ENCODE data around the gene FBXL16.

The FBXL16 gene

DNA sequence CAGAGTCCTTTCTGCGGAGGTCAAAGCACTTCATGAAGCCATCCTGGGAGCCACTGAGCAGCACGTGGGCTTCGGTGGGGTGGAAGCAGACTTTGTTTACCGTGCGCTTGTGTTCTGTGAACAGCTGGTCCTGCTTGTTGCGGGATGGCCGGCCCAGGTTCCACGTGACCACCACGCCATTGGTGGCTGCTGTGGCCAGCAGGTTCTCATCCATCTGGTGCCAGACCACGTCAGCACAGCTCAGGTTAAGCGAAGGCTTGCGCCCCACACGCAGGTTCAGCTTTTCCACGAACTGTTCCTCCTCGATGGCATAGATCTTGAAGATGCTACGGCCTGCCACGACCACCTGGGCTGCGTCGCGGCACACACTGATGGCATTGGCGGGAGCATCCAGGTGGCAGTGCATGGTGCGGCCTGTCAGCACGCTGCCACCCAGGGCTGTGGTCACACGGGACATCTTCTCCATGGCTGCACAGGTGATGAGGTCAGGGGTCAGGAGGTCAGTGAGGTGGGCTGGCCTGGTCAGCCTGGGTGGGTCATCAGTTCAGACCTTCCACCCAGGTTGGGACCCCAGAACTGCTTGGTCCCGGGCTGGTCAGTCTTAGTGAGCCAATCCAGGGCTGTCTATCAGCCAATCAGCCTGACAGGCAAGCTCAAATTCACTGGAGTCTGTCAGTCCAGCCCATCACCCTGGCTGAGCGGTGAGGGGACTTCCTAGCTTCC, 16.3 kb downstream of the FBXL16 start:
- DNase-seq (ENCODE audit: low spot score): no peak

DNA sequence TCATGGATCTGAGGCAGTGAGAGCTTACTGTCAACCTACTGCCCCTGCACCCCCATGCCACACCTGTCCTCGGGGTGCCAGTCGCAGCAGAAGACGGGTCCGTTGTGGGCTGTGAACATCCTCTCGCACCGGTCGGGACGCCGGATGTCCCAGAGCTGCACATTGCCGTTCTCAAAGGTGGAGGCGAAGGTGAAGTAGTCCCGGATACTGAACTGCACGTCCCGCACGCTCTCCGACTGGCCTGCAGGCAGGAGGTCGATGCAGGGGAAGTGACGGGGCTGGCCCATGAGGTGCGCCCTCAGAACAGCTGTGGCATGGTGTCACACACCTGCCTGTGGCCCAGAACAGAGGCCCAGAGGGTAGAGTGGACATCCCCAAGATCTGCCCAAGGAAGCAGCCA, 18.1 kb downstream of the FBXL16 start:
- no peak for DNase-seq (ENCODE audit: low spot score)

DNA sequence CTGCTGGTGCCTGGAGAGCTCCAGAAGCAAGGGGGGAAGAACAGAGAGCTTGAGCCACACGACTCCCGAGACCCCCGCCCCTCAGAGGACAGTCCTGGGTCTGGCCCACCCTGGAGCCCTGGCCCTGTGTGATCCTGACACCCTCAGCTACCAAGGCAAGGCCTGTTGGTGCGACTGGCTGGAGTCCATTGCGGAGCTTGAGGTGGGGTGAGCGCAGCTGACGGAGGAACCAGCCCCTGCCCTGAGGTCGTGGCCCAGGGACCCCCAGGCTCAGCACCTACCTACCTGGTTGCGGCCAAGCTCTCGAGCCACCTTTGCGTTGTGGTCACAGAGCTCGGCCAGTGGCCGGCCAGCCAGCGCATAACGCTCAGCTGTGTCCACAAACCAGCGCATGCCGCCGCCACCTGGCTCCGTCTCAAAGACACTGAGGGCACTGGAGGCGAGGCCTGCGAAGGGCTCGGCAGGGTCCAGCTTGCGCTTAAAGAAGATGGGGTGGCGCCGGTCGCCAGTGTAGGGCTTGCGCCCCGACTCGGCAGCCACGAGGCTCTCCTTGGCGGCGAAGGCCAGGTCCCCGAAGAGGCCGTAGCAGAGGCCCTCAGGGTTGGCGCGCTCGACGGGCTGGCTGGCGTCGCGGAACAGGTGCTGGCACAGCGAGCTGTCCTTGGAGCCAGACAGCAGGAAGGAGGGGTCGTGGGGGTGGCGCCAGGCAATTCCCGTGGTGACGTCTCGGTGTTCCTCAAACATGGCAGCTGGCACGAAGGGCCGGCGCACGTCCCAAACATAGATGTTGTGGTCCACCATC, 18.9 kb downstream of the FBXL16 start:
- DNase-seq (ENCODE audit: low spot score): no peak

DNA sequence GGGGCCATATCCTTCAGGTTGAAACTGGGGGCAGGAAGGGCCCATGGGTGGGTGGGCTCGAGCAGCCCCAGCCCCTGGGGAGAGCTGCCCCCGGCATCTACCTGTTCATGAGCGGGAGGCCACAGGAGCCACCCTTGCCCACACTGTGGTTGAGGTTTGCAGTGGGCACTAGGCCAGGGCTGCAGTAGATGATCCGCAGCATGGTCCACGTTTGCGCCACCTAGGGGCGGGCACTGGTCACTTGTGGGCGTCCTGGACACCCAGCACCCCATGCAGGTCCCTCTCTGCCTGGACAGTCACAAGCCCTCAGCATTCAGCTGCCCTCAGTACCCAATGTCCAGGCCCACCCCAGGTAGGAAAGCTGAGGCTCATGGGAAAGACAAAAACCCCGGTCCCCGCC, 19.6 kb downstream of the FBXL16 start:
- DNase-seq (ENCODE audit: low spot score): no peak

DNA sequence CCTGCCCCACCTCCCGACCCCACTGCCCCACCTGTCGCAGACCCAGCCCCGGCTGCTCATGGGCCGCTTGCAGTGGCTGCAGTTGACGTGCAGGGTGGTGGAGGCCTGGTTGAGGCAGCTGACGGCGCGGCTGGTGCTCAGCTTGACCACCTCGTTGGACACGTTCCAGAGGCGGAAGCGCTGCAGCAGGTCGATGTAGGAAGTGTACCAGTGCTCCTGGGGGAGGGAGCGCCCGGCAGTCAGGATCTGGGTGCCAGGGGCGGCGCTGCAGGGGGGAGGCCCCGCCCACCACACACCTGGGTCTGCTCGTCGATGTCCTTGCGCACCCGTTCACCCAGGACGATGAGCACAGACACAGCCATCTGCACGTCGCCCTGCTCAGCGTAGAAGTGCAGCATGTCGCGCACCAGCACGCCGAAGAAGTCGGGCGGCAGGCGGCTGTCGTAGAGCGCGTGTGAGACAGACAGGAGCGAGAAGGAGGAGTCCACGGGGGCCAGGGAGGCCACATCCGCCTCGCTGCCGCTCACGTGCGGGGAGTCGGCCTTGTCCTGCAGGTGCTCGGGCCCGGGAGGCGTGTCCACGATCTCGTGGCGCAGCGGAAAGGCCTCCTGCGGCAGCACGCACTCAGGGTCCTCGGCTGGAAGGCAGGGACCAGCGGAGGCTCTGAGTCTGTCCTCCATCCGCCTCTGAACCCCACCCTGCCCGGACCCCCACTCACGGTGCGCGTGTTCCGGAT, 20.5 kb downstream of the FBXL16 start:
- DNase-seq (ENCODE audit: low spot score): no peak

DNA sequence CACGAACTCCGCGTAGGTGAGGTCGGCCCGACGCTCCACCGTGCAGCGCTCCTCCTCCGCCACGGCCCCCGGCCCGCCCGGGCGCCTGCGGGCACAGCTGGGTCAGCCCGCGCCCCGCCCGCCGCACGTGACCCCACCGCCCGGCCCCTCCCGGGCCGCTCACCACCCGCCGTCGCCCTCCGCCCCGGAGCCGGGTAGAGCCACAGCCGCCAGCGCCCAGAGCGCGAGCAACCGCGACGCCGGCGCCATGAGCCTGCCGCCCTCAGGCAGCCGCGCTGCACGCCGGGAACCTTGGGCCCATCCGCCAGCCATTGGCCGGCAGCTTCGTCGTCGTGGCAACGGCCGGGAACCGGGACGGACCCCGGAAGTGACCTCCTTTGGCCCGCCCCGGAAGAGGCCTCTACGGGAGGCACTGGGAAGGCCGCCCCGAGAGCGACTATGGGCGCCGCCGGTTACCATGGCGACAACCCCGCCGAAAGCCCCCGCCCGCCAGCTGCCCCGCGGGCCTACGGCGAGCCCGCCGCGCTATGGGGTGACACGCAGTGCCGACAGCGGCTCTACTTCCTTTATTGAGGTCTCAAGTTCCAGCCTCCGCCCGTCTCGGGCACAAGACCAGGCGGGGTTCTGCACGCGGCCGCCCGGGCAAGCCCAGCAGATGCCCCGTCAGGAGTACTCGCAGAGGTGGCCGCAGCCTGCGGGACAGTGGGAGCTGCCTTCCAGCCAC, 21.4 kb downstream of the FBXL16 start, which contains the start of gene JMJD8:
TSS of gene JMJD8 (minus strand) at position 264 of the 724 bp plus-strand sequence. CDS start at position 249, 15 bp downstream.
- DNase-seq (ENCODE audit: low spot score): peak; percentile 82

DNA sequence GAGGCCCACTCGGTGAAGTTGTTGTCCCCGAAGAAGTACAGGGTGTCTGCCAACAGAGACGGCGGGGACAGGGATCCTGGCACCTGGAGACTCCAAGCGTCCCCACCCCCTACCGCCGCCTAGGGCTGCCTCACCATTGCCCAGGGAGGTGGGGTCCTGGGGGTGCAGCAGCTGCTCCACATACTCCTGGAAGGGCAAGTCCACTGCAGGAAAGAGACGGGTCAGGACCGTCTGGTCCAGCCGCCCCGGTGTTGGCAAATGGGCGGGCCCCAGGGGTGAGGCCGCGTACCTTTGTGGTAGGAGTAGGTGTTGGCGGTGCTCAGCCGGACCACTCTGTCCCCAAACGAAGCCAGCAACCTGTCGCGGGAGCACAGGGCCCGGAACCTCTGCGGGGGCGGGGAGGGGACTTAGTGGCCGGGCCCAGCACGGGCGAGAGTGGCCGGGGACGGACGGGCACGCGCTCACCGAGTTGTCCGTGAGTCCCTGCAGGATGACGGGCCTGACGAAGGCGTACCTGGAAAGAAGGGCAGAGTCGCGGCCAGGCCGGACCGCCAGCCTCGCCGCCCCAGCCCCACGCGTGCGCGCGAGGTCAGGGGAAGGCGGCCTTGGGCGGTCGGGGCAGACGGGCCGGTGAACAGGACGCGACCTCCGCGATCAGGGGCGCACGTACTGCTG, 22.1 kb downstream of the FBXL16 start:
- DNase-seq (ENCODE audit: low spot score): no peak

DNA sequence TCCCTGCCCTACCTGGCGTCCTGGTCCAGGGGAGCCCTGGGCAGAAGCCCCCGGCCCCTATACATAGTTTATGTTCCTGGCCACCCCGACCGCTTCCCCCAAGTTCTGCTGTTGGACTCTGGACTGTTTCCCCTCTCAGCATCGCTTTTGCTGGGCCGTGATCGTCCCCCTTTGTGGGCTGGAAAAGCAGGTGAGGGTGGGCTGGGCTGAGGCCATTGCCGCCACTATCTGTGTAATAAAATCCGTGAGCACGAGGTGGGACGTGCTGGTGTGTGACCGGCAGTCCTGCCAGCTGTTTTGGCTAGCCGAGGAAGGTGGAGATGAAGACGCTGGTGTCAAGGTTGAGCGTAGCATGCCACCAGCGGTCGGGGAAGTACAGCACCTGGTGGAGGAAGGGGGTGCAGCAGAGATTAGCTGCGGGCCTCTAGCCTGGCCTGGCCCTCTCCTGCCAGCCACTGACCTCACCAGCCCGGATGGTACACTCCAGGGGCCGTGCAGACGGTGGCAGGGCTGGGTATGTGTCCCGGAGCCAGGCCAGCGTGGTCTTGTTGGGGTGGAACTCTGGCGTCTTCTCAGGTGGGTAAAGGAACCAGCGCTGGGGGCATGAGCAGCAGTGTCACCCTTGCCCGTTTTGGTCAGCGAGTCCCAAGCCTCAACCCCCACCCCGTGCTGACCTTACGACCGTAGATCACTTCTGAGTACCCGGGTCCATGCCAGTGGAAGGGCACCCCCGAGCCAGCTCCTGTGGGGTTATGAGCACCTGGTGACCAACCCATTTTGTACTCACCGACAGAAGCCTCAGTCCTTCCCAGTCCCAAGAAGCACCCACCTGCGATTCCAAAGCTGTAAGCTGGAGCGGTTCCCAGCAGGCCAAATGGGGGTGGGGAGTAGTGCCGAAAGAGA, 22.9 kb downstream of the FBXL16 start:
- no peak for DNase-seq (ENCODE audit: low spot score)

DNA sequence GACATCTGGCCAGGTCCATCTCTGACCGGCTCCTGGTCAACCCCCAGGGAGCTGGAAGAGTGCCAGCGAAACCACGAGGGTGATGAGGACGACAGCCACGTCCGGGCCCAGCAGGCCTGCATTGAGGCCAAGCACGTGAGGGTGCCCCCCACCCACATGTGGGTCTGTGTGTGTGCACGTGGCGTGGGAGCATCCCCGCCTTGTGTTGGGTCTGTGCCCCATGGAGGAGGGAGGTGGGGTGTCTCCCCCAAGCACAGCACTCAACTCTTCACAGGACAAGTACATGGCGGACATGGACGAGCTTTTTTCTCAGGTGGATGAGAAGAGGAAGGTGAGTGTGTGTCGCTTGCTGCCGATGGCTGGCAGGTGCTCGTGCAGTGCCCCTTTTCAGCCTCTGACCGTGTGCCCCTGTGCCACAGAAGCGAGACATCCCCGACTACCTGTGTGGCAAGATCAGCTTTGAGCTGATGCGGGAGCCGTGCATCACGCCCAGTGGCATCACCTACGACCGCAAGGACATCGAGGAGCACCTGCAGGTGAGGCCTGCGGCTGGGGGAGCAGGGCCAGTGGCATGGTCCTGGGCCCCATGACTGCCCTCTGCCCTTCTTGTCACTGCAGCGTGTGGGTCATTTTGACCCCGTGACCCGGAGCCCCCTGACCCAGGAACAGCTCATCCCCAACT, 23.7 kb downstream of the FBXL16 start:
- no peak for DNase-seq (ENCODE audit: low spot score)

DNA sequence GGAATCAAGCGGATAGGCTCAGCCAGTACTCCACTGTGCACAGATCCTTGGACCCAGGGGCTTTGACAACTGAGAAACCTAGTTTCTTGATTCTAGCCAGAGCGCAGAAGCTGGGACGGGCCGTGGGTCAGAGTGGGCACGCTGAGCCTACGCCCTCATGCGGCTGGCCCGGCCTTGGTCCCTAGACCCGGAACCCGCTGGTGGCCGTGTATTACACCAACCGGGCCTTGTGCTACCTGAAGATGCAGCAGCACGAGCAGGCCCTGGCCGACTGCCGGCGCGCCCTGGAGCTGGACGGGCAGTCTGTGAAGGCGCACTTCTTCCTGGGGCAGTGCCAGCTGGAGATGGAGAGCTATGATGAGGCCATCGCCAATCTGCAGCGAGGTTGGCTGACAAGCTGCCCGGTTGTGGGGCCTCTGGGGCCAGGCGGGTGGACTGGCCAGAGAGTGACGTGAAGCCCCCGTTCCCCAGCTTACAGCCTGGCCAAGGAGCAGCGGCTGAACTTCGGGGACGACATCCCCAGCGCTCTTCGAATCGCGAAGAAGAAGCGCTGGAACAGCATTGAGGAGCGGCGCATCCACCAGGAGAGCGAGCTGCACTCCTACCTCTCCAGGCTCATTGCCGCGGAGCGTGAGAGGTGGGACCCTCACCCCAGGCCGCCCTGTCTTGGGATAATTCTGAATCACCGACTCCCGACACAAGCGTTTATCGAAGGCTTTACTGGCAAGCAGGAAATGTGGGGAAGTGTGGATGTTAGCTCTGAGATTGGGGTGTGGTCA, 24.4 kb downstream of the FBXL16 start:
- DNase-seq (ENCODE audit: low spot score): peak; percentile 32

DNA sequence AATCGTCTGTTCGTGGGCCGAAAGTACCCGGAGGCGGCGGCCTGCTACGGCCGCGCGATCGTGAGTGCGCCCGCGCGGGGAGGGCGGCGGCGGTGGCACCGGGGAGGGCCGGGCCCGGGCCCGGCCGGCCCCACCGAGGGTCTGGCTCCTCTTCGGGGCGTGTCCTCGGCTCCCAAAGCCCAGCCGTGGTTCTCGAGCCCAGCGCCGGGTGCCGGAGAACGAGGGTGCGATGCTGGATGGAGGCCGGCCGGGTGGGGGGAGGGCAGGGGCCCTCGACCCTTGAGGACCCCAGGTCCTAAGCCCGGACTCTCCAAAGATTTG, 25.0 kb downstream of the FBXL16 start:
- no peak for DNase-seq (ENCODE audit: low spot score)

DNA sequence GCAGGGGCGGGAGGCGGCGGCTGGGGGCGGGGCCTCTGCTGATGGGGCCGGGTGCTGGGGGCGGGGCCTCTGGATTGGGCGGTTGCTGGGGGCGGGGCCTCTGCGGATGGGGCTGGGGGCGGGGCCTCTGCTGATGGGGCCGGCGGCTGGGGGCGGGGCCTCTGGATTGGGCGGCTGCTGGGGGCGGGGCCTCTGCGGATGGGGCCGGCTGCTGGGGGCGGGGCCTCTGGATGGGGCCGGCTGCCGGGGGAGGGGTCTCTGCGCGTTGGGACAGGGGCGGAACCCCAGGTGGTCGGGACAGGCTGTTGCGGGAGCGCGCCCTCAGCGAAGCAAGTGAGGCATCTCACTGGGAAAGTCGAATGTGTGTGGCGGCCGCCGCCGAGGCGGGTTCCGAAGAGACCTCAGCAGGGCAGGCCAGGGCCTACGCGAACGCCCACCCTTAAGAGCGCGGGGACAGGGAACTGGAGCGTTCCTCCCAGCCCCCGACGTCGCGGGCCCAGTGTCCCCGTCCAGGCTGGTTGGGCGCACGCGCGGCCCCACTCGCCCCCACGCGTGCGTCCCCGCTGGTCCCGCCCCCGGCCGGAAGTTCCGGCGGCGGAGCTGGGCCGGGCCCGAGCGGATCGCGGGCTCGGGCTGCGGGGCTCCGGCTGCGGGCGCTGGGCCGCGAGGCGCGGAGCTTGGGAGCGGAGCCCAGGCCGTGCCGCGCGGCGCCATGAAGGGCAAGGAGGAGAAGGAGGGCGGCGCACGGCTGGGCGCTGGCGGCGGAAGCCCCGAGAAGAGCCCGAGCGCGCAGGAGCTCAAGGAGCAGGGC, 25.6 kb downstream of the FBXL16 start, which contains the start of gene STUB1:
TSS of gene STUB1 (plus strand) at position 597 of the 811 bp plus-strand sequence. CDS start at position 713, 116 bp downstream.
- DNase-seq (ENCODE audit: low spot score): peak; percentile 76

DNA sequence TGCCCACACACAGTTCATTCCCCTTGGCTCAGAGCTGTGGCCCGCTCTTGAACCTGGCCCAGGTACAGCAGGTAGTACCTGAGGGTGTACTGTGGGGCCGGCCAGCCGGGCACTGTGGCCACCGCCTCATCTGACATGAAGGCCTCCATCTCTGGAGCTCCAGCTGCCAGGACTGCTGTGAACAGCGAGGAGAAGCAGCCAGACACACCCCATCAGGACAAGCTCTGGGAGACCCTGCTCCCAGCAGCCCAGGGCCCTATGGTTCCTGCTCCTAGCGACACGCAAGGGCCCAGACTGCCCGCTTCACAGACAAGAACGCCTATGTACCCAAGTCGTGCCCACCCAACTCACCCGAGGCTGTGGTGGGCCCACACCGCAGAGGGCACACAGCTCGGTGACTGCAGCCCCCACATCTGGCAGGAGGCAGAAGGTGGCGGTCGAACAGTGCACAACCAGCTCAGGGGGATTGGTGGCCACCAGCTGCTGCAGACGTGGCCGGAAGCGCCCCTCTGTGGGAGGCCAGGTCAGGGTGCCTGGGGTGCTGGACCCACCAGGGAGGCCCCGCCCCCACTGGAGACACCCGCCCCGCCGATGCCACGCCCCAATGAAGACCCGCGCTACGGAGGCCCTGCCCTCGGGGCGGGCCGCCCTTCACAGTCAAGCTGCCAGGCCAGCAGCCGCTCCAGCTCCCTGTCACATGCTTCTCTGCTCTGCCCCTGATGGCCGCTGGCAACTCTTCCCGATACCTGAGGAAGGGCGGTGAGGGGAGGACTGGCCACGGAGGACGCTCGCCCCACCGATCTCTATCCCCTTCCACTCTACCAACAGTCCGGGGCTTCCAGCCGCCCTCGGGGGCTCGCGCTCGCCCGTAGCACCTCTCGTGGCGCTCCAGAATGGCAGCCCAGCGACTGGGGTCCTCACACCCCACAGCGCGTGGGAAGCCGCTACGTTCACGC, 26.5 kb downstream of the FBXL16 start:
- DNase-seq (ENCODE audit: low spot score): peak; percentile 44

DNA sequence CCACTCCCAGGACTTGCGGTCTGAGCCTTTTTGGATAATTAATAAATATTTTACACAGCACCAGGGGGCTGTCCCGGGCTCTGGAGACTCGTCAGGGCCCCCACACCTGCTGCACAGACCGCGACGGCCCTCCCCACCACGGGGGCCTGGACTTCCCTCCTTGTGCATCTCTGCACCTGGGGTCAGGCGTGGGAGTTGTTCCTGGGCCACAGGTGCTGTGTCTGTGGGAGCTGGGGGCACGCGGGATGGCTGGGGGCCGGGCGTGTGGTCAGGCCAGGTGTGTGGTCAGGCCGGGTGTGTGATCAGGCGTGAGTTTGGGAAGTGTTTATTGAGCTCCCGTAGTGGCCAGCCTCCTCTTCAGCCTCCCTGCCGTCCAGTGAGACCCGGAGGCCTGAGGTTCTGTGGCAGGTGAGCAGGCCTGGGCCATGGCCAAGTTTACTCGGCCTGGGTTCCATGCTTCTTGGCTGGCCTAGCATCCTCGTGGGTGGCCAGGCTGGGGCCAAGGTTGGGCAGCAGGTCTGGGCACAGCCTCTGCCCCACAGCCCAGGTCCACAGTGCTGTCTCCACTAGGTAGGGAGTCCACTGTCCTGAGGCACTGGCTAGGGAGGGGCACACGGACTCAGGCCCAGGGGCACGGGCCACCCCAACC, 27.3 kb downstream of the FBXL16 start:
- DNase-seq (ENCODE audit: low spot score): no peak

DNA sequence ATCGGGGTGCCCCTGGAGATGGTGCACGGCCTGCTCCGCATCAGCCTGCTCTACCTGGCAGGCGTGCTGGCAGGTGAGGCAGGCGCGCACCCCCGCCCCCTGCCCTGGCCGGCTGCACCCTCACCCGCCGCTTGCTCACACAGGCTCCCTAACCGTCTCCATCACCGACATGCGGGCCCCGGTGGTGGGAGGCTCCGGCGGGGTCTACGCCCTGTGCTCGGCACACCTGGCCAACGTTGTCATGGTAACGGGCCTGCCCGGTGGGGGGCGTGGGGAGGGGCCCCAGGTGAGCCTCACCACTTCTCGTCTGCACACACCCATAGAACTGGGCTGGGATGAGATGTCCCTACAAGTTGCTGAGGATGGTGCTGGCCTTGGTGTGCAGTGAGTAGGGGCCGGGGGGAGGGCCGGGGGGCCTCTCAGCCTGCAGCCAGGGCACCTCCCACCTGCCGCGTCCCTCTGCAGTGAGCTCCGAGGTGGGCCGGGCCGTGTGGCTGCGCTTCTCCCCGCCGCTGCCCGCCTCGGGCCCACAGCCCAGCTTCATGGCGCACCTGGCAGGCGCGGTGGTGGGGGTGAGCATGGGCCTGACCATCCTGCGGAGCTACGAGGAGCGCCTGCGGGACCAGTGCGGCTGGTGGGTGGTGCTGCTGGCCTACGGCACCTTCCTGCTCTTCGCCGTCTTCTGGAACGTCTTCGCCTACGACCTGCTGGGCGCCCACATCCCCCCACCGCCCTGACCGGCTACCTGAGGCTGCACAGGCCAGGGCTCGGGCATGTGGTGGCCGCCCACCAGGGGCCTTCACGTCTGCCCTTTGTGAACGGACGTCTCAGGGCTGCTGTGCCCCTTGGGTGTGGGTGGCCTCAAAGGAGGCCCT, 28.0 kb downstream of the FBXL16 start:
- no peak for DNase-seq (ENCODE audit: low spot score)
